HS-27A (cell line): Measurements from ENCODE around the gene CATSPERD.

ENCODE experiments used
- DNase-seq: peaks from one replicate; pipeline ENCODE4 v3.0.0-alpha.2; 2012; ENCODE audit warnings: low read depth, missing footprints

Gene CATSPERD

GRCh38 chr19:5784581-5785147 lies 64.2 kb downstream of the CATSPERD start, which contains the start of gene PRR22:
Gene PRR22, minus strand, starts transcription at chr19:5784746. Its CDS starts 86 bp downstream, at chr19:5784660.
- DNase-seq, result no peak

- no peak for DNase-seq
Measured at GRCh38 chr19:5785423-5785822, 65.0 kb downstream of the CATSPERD start.

GRCh38 chr19:5786593-5787408 lies 66.4 kb downstream of the CATSPERD start:
- DNase-seq, result no peak

- DNase-seq, result no peak
Measured at GRCh38 chr19:5787409-5788182, 67.2 kb downstream of the CATSPERD start.

- DNase-seq, result no peak
Measured at GRCh38 chr19:5788422-5788821, 68.0 kb downstream of the CATSPERD start.

GRCh38 chr19:5789351-5789761 lies 68.9 kb downstream of the CATSPERD start:
- no peak for DNase-seq

- DNase-seq, result no peak
Measured at GRCh38 chr19:5789886-5790558, 69.6 kb downstream of the CATSPERD start.

GRCh38 chr19:5790559-5791520 lies 70.4 kb downstream of the CATSPERD start, which contains the start of gene DUS3L:
Gene DUS3L, minus strand, starts transcription at chr19:5791163. Its CDS starts 22 bp downstream, at chr19:5791141.
- peak; percentile 87 for DNase-seq

- no peak for DNase-seq
Measured at GRCh38 chr19:5792224-5792623, 71.8 kb downstream of the CATSPERD start.

GRCh38 chr19:5793188-5793587 lies 72.8 kb downstream of the CATSPERD start:
- no peak for DNase-seq

GRCh38 chr19:5795382-5795919 lies 75.0 kb downstream of the CATSPERD start:
- DNase-seq, result no peak

GRCh38 chr19:5798244-5798643 lies 77.8 kb downstream of the CATSPERD start:
- DNase-seq, result no peak

- no peak for DNase-seq
Measured at GRCh38 chr19:5799247-5800241, 79.1 kb downstream of the CATSPERD start.

- no peak for DNase-seq
Measured at GRCh38 chr19:5800361-5801270, 80.2 kb downstream of the CATSPERD start.

- no peak for DNase-seq
Measured at GRCh38 chr19:5801796-5802619, 81.6 kb downstream of the CATSPERD start.

- DNase-seq, result no peak
Measured at GRCh38 chr19:5803441-5803751, 83.0 kb downstream of the CATSPERD start.

- peak; percentile 50 for DNase-seq
Measured at GRCh38 chr19:5803752-5804515, 83.5 kb downstream of the CATSPERD start.
